GM18909 (cell line): ENCODE measurements around the gene CTNNA3.

Source experiments
- ATAC-seq: cut with Tn5 transposase; IDR thresholded peaks from one replicate; pipeline ENCODE4 v1.9.1; 2021; ENCODE audit warnings: mild to moderate bottlenecking; ENCODE audit not compliant: unreplicated experiment, poor library complexity

The CTNNA3 gene

DNA sequence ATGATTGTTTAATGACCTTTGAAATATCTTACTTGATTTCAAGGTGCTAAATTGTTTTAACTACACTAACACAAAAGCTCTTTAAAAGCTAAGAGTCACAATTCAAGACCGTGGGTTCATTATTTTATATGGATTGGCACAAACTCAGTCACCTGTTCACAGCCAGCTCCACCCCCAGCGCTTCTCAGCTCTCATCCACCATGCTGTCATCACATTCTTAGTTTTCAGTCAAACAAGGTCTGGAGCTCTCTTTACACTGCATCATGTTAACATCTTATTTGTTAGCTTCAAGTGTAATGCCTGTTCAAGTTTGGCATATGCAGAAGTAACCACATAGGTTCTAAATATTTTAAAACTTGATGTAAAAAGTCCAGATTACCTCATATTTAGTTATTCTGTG is 951.1 kb downstream of the CTNNA3 start:
- ATAC-seq: no peak

DNA sequence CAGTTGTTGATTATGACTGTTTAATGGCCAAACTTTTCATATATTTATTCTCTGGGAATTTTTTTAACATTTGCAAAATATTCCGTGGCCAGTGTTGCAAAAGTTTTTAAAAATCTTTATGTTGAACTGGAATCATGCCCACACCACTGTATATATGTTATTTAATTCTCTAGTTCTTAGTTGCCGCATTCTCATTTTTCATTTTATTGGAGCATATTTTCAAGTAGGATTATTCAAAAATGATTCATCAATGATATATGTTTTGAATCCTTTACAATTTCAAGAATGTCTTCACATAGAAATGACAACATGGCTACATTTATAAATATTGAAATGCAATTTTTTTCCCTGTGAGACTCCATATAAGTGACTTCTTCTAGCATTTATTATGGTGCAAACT is 958.8 kb downstream of the CTNNA3 start:
- no peak for ATAC-seq

- ATAC-seq: no peak
Measured at GRCh38 chr10:66723608-66724400, 972.2 kb downstream of the CTNNA3 start.

- ATAC-seq: no peak
Measured at GRCh38 chr10:66719483-66719882, 976.5 kb downstream of the CTNNA3 start.

GRCh38 chr10:66717231-66717981 is 978.6 kb downstream of the CTNNA3 start:
- ATAC-seq: no peak

GRCh38 chr10:66714741-66715140 is 981.3 kb downstream of the CTNNA3 start:
- no peak for ATAC-seq

GRCh38 chr10:66713387-66713786 is 982.6 kb downstream of the CTNNA3 start:
- ATAC-seq: no peak

DNA sequence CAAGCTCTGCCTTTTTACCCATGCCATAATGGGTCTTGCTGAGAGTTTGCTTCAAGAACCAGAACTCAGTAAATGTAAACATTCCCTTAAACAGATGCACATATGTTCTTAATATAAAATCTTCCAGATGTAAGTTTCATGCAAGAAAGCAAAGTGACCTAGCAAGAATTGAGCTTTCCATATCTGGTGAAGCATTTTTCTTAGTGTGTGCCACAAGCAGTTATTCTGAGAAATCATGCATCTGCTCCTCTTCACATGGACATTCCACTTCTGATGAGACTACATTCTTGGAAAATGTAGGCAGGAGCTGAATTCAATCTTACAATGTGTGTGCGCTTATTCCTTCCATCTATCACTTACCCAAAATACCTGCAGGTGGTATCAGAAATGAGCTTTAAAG is 997.9 kb downstream of the CTNNA3 start:
- ATAC-seq: no peak

- no peak for ATAC-seq
Measured at GRCh38 chr10:66695046-66695445, 1000.9 kb downstream of the CTNNA3 start.

GRCh38 chr10:66684581-66684980 is 1011.4 kb downstream of the CTNNA3 start:
- ATAC-seq: no peak

GRCh38 chr10:66680886-66681285 is 1015.1 kb downstream of the CTNNA3 start:
- no peak for ATAC-seq

DNA sequence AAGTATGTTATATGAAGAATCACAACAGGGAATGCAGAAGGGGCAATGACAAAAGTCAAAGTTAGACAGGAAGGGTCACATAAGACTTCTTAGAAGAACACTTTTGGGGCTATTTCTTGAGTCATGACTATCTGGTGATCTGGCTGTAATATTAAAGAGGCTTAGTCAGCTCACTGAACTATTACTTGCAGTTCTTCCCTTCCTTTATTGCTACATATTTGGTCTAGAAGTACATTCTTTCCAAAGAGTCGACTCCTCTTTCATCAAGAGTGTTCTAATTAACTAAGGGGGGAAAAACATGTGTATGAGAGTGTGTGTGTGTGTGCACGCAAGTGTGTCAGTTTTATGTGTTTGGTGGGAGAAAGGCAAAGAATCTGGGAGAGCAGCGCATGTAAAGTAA is 1017.5 kb downstream of the CTNNA3 start:
- no peak for ATAC-seq

- ATAC-seq: no peak
Measured at GRCh38 chr10:66673071-66673470, 1022.9 kb downstream of the CTNNA3 start.

- no peak for ATAC-seq
Measured at GRCh38 chr10:66671562-66671961, 1024.4 kb downstream of the CTNNA3 start.

DNA sequence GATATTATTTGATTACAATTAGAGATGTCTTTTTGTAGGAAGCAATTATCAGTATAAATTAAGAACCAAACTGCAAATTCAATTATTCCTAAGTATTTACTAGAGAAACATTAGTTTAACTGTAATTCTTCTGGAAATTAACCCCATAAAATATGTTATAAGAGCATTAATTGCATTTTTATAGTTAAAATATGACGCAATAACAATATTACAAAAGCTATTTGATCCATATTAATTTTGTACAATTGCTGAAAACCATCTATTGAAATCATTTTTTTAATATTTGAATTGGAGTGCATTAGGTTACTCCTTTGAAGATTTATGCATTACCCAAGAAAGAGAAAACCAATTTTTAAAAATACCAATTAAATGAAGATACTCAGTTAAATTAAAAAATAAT is 1024.9 kb downstream of the CTNNA3 start:
- ATAC-seq: no peak

GRCh38 chr10:66656499-66656898 is 1039.5 kb downstream of the CTNNA3 start:
- no peak for ATAC-seq

DNA sequence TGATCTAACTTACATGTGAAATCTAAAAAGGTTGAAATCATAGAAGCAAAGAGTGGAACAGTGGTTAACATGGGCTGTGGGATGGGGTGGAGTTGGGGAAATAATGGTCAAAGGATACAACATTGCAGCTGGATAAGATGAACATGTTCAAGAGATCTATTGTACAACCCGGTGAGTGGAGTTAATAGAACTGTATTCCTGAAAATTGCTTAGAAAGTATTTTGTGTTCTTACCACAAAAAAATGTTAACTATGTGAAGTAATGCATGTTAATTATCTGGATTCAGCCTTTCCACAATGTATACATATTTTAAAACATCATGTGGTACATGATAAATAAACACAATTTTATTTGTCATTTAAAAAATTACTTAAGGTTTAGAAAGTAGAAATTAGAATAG is 1041.1 kb downstream of the CTNNA3 start:
- ATAC-seq: no peak

DNA sequence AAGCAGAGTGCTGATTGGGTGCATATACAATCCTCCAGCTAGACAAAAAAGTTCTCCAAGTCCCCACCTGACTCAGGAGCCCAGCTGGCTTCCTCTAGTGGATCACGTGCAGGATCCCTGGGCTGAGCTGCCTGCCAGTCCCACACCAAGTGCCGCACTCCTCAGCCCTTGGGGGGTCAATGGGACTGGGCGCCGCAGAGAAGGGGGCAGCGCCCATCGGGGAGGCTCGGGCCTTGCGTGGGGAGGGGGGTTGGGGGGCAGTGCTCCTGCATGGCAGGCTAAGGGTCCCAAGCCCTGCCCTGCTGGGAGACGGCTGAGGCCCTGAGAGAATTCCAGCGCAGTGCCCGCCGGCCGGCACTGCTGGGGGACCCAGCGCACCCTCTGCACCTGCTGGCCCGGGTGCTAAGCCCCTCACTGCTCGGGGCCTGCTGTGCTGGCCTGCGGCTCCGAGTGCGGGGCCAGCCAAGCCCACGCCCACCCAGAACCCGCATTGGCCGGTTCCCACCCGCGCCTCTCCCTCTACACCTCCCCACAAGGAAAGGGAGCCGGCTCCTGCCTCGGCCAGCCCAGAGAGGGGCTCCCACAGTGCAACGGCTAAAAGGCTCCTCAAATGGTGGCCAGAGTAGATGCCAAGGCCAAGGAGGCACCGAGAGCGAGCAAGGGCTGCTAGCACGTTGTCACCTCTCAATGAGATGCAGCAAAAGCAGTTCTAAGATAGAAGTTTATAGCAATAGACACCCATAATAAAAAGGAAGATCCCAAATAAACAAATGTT is 1044.5 kb downstream of the CTNNA3 start:
- no peak for ATAC-seq

DNA sequence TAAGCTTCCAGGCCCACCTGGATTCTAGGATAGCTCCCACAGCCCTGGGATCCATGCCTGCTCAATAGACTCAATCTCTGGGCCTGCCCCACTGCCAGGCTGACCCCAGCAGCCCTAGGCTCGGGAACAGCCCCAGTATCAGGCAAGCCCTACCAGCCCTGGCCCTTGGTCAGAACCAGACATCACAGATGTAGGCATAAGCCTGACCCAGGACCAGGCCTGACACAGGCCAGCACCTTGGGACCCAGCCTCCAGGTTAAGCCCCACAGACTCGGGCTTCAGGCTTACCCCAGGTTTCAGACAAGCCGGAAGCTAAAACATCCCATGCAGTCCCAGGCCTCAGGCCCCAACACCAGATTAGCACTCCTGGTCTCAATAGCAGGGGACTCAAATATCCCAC is 1046.4 kb downstream of the CTNNA3 start:
- no peak for ATAC-seq

DNA sequence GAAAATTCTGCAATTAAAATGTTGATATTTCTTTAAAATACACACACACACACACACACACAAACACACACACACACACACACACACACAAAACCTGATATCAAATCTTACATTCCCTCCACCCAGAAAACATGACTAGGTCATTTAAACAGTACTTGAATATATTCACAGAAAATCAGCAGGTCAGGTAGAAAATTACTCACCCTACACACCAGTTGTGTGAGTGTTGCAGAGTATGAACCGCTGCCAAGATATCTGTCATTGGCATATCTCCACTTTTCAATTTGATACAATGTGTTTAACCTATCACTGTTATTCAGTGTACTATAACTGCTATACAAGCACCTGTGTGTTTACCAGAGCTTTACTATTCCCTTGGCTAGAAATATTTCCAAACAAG is 1053.8 kb downstream of the CTNNA3 start:
- ATAC-seq: no peak

DNA sequence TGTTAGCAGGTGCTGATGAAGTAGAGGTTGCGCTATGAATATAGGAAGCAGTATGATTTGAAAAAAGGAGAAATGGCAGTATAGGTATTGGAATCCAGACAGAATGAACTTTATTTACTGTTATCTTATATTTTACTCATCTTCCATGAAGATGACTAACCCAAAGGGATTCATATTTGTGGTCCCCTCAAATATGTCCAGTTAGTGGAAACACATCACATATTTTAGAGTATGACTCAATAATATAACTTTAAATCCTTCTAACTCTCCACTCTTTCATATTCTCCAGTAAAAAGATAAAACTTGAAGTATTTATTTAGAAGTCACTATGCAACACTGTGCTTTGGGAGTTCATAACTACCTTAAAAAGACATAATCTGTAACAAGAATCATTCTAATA is 1056.6 kb downstream of the CTNNA3 start:
- no peak for ATAC-seq
